Measurements from ENCODE around the gene RIN2.

The RIN2 gene

GRCh38 chr20:19748681-19749080 lies 9.4 kb upstream of the RIN2 start:
- TF ChIP-seq, protein P1, sequence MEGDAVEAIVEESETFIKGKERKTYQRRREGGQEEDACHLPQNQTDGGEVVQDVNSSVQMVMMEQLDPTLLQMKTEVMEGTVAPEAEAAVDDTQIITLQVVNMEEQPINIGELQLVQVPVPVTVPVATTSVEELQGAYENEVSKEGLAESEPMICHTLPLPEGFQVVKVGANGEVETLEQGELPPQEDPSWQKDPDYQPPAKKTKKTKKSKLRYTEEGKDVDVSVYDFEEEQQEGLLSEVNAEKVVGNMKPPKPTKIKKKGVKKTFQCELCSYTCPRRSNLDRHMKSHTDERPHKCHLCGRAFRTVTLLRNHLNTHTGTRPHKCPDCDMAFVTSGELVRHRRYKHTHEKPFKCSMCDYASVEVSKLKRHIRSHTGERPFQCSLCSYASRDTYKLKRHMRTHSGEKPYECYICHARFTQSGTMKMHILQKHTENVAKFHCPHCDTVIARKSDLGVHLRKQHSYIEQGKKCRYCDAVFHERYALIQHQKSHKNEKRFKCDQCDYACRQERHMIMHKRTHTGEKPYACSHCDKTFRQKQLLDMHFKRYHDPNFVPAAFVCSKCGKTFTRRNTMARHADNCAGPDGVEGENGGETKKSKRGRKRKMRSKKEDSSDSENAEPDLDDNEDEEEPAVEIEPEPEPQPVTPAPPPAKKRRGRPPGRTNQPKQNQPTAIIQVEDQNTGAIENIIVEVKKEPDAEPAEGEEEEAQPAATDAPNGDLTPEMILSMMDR (IDR thresholded peaks at IDR 0.05): no peak

GRCh38 chr20:19749618-19750071 lies 8.4 kb upstream of the RIN2 start:
- TF ChIP-seq, protein P1 (IDR thresholded peaks at IDR 0.05): no peak

GRCh38 chr20:19750101-19750606 lies 7.9 kb upstream of the RIN2 start:
- TF ChIP-seq, protein P1 (IDR thresholded peaks at IDR 0.05): no peak

- TF ChIP-seq, protein P1 (IDR thresholded peaks at IDR 0.05): no peak
Observed at GRCh38 chr20:19750907-19751636, 7.0 kb upstream of the RIN2 start.

GRCh38 chr20:19756761-19757486 lies 1.1 kb upstream of the RIN2 start:
- TF ChIP-seq, protein P1 (IDR thresholded peaks at IDR 0.05): no peak

GRCh38 chr20:19757487-19758132 lies 448 bp upstream of the RIN2 start:
- TF ChIP-seq, protein P1 (IDR thresholded peaks at IDR 0.05): no peak

GRCh38 chr20:19758501-19759331 lies 658 bp downstream of the RIN2 start:
- TF ChIP-seq, protein P1 (IDR thresholded peaks at IDR 0.05): no peak
